HepG2 (cell line): ENCODE measurements around the gene SRSF11. TPM values are rescaled to one million over a fixed set of nuclear protein-coding genes. Genes with fewer than 3 reads are reported as not detected.

Source experiments
- AKNA ChIP-seq: sonication (generic); formaldehyde crosslinking; IDR thresholded peaks from 2 replicates; pipeline ENCODE4 v1.4.0; 2020; ENCODE audit warnings: missing genetic modification reagents, borderline replicate concordance
- ATRX ChIP-seq: sonication (generic); formaldehyde crosslinking; IDR thresholded peaks from 2 replicates; pipeline ENCODE4 v1.4.0; 2020; ENCODE audit warnings: missing genetic modification reagents, borderline replicate concordance
- KLF16 ChIP-seq, 2 experiments: sonication (generic) in 1 of 2; formaldehyde crosslinking in 1 of 2; IDR thresholded peaks; 2 replicates each; pipeline versions ENCODE4 v1.6.1 to v1.8.0; 2016 to 2023; ENCODE audit warnings: missing genetic modification reagents in 2 of 2, missing compliant biosample characterization in 1 of 2
- PRDM15 ChIP-seq: sonication (generic); formaldehyde crosslinking; IDR thresholded peaks from 2 replicates; pipeline ENCODE4 v1.4.0; 2020; ENCODE audit warnings: missing genetic modification reagents
- RXRA ChIP-seq: sonication (generic); formaldehyde crosslinking; IDR thresholded peaks from 2 replicates; pipeline ENCODE4 v1.5.1; 2020; ENCODE audit warnings: missing genetic modification reagents
- TEF ChIP-seq: sonication (generic); formaldehyde crosslinking; IDR thresholded peaks from 2 replicates; pipeline ENCODE4 v1.5.0; 2020; ENCODE audit warnings: missing genetic modification reagents
- ZNF224 ChIP-seq: sonication (generic); formaldehyde crosslinking; IDR thresholded peaks from 2 replicates; pipeline ENCODE4 v1.5.0; 2020; ENCODE audit warnings: mild to moderate bottlenecking, missing genetic modification reagents
- ZNF235 ChIP-seq: sonication (generic); formaldehyde crosslinking; IDR thresholded peaks from 2 replicates; pipeline ENCODE4 v1.8.1; 2023; ENCODE audit warnings: mild to moderate bottlenecking, missing genetic modification reagents, borderline replicate concordance
- ZNF496 ChIP-seq: sonication (generic); formaldehyde crosslinking; IDR thresholded peaks from 2 replicates; pipeline ENCODE4 v1.8.1; 2023; ENCODE audit warnings: mild to moderate bottlenecking, moderate library complexity, missing genetic modification reagents; ENCODE audit not compliant: insufficient replicate concordance
- ZNF609 ChIP-seq: sonication (generic); formaldehyde crosslinking; IDR thresholded peaks from 2 replicates; pipeline ENCODE4 v1.4.0; 2020; ENCODE audit warnings: mild to moderate bottlenecking, missing genetic modification reagents, borderline replicate concordance
- polyA plus RNA-seq, 8 experiments: library from polyadenylated mRNA; depleted of rRNA in 3 of 8; stranded (reverse) in 7 of 8; unstranded in 1 of 8; fragments of >200 nt; fragmentation: Illumina TruSeq in 4 of 8; extraction: Trizol in 4 of 8; gene quantifications; 2 replicates each; pipeline versions ENCODE4 v1.2.1 to v1.2.3, GENCODE V29; 2011 to 2016; ENCODE audit warnings: low read depth in 4 of 8, missing spikeins in 1 of 8, mixed read lengths in 1 of 8; ENCODE audit not compliant: insufficient read depth in 1 of 8
- total RNA-seq, 5 experiments: library from RNA; depleted of rRNA; stranded (reverse); fragments of >200 nt; fragmentation: Illumina TruSeq; extraction: Trizol; gene quantifications; 2 replicates each; pipeline ENCODE4 v1.2.3, GENCODE V29; 2016; ENCODE audit warnings: low read depth in 1 of 5

SRSF11 gene
- total and polyA plus RNA-seq, 2 of the 13 experiments (the other 11 are each of a cell fraction or from before 2014, with no cell fraction given), result 118 to 381 TPM

GRCh38 chr1:70205434-70206118, 15.6 kb upstream of the SRSF11 start, which contains the start of gene LRRC40 (continued):
- TF ChIP-seq TEF (CRISPR knock-in tag), result peak; percentile 78; the same call in 1 of the 2 replicates
- no peak; the same call in 1 of the 2 replicates for TF ChIP-seq RXRA
- 0 out of 2 replicates have a peak, but pooled peaks have one; percentile 20 for TF ChIP-seq PRDM15
- no peak for TF ChIP-seq ATRX (CRISPR knock-in tag)
- no peak for TF ChIP-seq ZNF235 (CRISPR knock-in tag)
- TF ChIP-seq ZNF609 (CRISPR knock-in tag), result peak; percentile 64; the same call in 1 of the 2 replicates
- peak in 1 of 2 experiments; percentile 80; a peak in 1 of 4 replicates for TF ChIP-seq KLF16 (CRISPR knock-in tag; IDR thresholded peaks at IDR 0.05)
- TF ChIP-seq AKNA (CRISPR knock-in tag), result no peak
- TF ChIP-seq ZNF224 (CRISPR knock-in tag), result peak; percentile 97
- TF ChIP-seq ZNF496 (CRISPR knock-in tag), result no peak
